Caco-2 (cell line): Measurements from ENCODE around the gene ADAMTS9. TPM values are rescaled to one million over a fixed set of nuclear protein-coding genes. Genes with fewer than 3 reads are reported as not detected.

ENCODE experiments used
- BruUV-seq: library from RNA; stranded (reverse); fragments of 400-500 nt; replicated peaks from 2 replicates; lab custom pipeline; 2021; lab: Mats Ljungman, UMichigan
- CTCF ChIA-PET: fragments of 300-600 bp; sonication (Branson Sonifier 250); formaldehyde crosslinking; loops from one replicate; lab custom pipeline; 2022; ENCODE audit warnings: antibody characterized with exemption; lab: Charles Lee
- POLR2A ChIA-PET: fragments of 300-600 bp; sonication (Branson Sonifier 250); formaldehyde crosslinking; loops from one replicate; lab custom pipeline; 2022; ENCODE audit warnings: antibody characterized with exemption; lab: Charles Lee
- DNase-seq, 2 experiments: peaks; one replicate each; pipeline versions ENCODE4 v3.0.0 to v3.0.0-alpha.2; 2020 to 2022
- H3K27me3 ChIP-seq: replicated peaks from 2 replicates; pipeline ENCODE4 v1.6.0; 2011; ENCODE audit warnings: low read length; ENCODE audit not compliant: control insufficient read depth, insufficient read depth
- H3K36me3 ChIP-seq: 2 replicates; pipeline ENCODE4 v1.5.1; 2011; ENCODE audit warnings: low read length; ENCODE audit not compliant: control insufficient read depth, insufficient read depth
- H3K4me1 ChIP-seq: fragments of 250-450 bp; sonication (Bioruptor Pico); 2 replicates; pipeline ENCODE4 v1.5.1; 2020; ENCODE audit warnings: mild to moderate bottlenecking
- H3K4me3 ChIP-seq: 2 replicates; pipeline ENCODE4 v1.5.1; 2011; ENCODE audit warnings: low read depth, mild to moderate bottlenecking, control low read depth, low read length
- H3K9me3 ChIP-seq: fragments of 250-450 bp; sonication (Bioruptor Pico); 2 replicates; pipeline ENCODE4 v1.5.1; 2020; ENCODE audit warnings: mild to moderate bottlenecking, moderate library complexity
- H3K27ac Mint-ChIP-seq: one replicate; pipeline ENCODE4 v1.8.0; 2022; ENCODE audit warnings: mixed read lengths; ENCODE audit not compliant: unreplicated experiment
- H3K27me3 Mint-ChIP-seq: one replicate; pipeline ENCODE4 v1.8.0; 2022; ENCODE audit warnings: mixed read lengths; ENCODE audit not compliant: insufficient read depth, unreplicated experiment
- H3K36me3 Mint-ChIP-seq: one replicate; pipeline ENCODE4 v1.8.0; 2022; ENCODE audit warnings: mild to moderate bottlenecking, mixed read lengths; ENCODE audit not compliant: insufficient read depth, unreplicated experiment
- H3K4me1 Mint-ChIP-seq: one replicate; pipeline ENCODE4 v1.8.0; 2022; ENCODE audit warnings: low read depth, mixed read lengths; ENCODE audit not compliant: unreplicated experiment
- H3K4me3 Mint-ChIP-seq: one replicate; pipeline ENCODE4 v1.8.0; 2022; ENCODE audit warnings: mild to moderate bottlenecking, moderate library complexity, mixed read lengths; ENCODE audit not compliant: unreplicated experiment
- H3K9me3 Mint-ChIP-seq: one replicate; pipeline ENCODE4 v1.8.0; 2022; ENCODE audit warnings: mixed read lengths; ENCODE audit not compliant: unreplicated experiment
- intact Hi-C: fragments of 100-400 bp; cut with micrococcal nuclease; formaldehyde crosslinking; loops from one replicate; pipeline ENCODE4 v1.10.0; 2022; ENCODE audit not compliant: unreplicated experiment
- total RNA-seq: library from RNA; stranded (reverse); gene quantifications from 2 replicates; pipeline ENCODE4 v1.2.3, GENCODE V29; 2022
- TF ChIP-seq, protein P1 (sequence below), 2 experiments: fragments of 200-600 bp in 1 of 2; IDR thresholded peaks; 1 replicate in 1 of 2; 2 replicates in 1 of 2; pipeline versions ENCODE4 v1.5.1 to v1.8.0; 2011 to 2022; ENCODE audit warnings: antibody characterized with exemption in 1 of 2, control low read depth in 1 of 2, inconsistent platforms in 1 of 2, low read depth in 1 of 2, low read length in 1 of 2, mild to moderate bottlenecking in 1 of 2, moderate library complexity in 1 of 2; ENCODE audit not compliant: insufficient read depth in 1 of 2, severe bottlenecking in 1 of 2, unreplicated experiment in 1 of 2

ADAMTS9 gene
- total RNA-seq, 1 experiment from 2014 or later = 4.0 TPM

DNA sequence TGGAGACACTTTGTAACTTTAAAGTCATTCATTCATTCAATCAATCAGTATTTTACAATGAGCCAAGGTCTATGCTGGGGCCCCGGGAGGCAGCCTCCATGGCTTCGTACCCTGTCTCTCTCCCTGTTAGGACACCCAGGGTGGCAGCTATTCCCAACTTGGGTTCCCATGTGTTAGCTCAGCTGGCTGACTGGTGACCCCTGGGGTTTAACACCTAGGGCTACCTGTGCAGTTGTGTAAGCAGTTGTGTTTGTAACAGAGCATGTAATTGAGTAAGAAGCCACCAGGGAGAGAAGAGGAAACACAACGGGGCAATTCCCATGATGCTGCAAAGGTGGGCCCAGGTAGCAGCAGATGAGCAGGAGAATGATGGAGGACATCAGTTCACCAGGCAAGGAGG lies 132.4 kb downstream of the ADAMTS9 start:
- no peaks in the 10 kb centered on the region for H3K36me3 Mint-ChIP-seq
- BruUV-seq = no TSS peak
- H3K4me1 Mint-ChIP-seq = peaks cover 23% of the 10 kb centered on the region
- Histone ChIP-seq H3K9me3 (no peaks in the 10 kb centered on the region), H3K27me3 (no peaks in the 10 kb centered on the region), H3K4me3 (no peak overlapping the region), H3K4me1 (peaks cover 28% of the 10 kb centered on the region), H3K36me3 (no peaks in the 10 kb centered on the region)
- TF ChIP-seq, protein P1, sequence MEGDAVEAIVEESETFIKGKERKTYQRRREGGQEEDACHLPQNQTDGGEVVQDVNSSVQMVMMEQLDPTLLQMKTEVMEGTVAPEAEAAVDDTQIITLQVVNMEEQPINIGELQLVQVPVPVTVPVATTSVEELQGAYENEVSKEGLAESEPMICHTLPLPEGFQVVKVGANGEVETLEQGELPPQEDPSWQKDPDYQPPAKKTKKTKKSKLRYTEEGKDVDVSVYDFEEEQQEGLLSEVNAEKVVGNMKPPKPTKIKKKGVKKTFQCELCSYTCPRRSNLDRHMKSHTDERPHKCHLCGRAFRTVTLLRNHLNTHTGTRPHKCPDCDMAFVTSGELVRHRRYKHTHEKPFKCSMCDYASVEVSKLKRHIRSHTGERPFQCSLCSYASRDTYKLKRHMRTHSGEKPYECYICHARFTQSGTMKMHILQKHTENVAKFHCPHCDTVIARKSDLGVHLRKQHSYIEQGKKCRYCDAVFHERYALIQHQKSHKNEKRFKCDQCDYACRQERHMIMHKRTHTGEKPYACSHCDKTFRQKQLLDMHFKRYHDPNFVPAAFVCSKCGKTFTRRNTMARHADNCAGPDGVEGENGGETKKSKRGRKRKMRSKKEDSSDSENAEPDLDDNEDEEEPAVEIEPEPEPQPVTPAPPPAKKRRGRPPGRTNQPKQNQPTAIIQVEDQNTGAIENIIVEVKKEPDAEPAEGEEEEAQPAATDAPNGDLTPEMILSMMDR (IDR thresholded peaks at IDR 0.05; ENCODE audit: insufficient read depth in 1 of 2, low read depth in 1 of 2, low read length in 1 of 2, severe bottlenecking in 1 of 2, unreplicated experiment in 1 of 2) = no peak
- ChIA-PET POLR2A (no interaction called here), CTCF (no interaction called here)
- intact Hi-C loops = no loop called here
- H3K27ac Mint-ChIP-seq = no peak overlapping the region
- no peak for DNase-seq
- H3K27me3 Mint-ChIP-seq = peaks cover 3% of the 10 kb centered on the region
- no peaks in the 10 kb centered on the region for H3K9me3 Mint-ChIP-seq
- no peak overlapping the region for H3K4me3 Mint-ChIP-seq

DNA sequence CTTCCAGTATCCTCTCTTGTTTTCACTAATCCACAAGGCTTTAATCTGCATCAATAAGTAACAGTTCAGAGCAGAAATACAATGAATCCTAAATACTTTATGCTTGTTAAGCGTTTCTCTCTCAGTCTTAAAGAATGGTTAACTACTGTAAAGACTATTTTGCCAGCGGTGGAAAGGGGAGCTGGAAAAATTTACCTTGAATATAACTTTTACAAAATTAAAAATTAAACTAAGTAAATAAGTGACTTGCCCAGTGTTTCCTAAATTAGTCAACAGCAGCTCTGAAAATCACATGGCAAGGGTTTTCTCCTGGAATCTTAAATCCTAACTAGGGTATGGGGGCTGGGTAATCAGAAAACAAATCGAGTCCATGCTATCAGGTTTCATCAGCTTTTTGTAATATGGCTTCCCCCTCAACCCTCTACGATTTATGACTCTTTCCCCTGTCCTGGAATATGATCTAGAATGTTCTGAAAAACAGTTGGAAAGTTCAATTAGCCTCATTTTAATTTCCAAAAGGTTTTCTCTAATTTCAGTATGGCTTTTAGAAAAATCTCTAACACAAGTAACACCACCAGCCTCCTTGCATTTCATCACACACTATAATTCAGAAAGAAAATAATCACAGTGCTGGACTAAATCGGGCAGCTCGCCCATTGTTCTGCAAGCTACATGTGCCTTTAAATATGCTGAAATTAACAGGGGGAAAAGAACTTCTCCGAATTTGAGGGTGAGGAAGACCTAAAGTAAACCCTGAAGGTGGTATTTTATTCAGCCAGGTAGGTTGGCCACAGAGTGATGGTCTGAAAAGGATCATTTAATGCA lies 133.5 kb downstream of the ADAMTS9 start:
- no peaks in the 10 kb centered on the region for H3K9me3 Mint-ChIP-seq
- Histone ChIP-seq H3K4me1 (peaks cover 29% of the 10 kb centered on the region), H3K9me3 (no peaks in the 10 kb centered on the region), H3K27me3 (no peaks in the 10 kb centered on the region), H3K36me3 (no peaks in the 10 kb centered on the region), H3K4me3 (no peak overlapping the region)
- CTCF ChIA-PET = interaction anchor here (1.0 kb wide), 1 partner anchor 8 kb away, joined by 3 read pairs; no protein-coding TSS in a partner anchor
- intact Hi-C loops = loop anchor here (5.0 kb wide), 1 partner anchor 133 kb away; the partner anchor contains the start of gene ADAMTS9
- POLR2A ChIA-PET = no interaction called here
- H3K4me1 Mint-ChIP-seq = peaks cover 23% of the 10 kb centered on the region
- BruUV-seq = no TSS peak
- no peak overlapping the region for H3K27ac Mint-ChIP-seq
- H3K36me3 Mint-ChIP-seq = no peaks in the 10 kb centered on the region
- TF ChIP-seq, protein P1 (IDR thresholded peaks at IDR 0.05; ENCODE audit: insufficient read depth in 1 of 2, low read depth in 1 of 2, low read length in 1 of 2, severe bottlenecking in 1 of 2, unreplicated experiment in 1 of 2) = no peak
- H3K27me3 Mint-ChIP-seq = peaks cover 3% of the 10 kb centered on the region
- H3K4me3 Mint-ChIP-seq = no peak overlapping the region
- DNase-seq = no peak

DNA sequence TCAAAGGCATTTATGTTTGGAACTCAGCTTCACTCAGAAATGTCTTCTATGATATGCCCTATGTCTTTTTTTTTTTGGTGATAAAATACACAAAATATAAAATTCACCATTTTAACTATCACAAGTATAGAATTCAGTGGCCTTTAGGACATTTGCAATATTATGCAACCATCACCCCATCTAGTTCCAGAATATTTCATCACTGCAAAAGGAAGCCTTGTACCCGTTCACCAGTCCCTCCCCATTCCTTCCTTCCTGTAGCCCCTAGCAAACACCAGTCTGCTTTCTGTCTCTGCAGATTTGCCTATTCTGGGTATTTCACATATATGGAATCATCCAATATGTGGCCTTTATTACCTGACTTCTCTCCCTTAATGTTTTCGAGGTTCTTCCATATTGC lies 134.8 kb downstream of the ADAMTS9 start:
- Histone ChIP-seq H3K9me3 (no peaks in the 10 kb centered on the region), H3K27me3 (no peaks in the 10 kb centered on the region), H3K4me1 (peaks cover 29% of the 10 kb centered on the region), H3K4me3 (no peak overlapping the region), H3K36me3 (no peaks in the 10 kb centered on the region)
- H3K27ac Mint-ChIP-seq = peak overlapping the region; percentile 89
- CTCF ChIA-PET = no interaction called here
- peaks cover 3% of the 10 kb centered on the region for H3K27me3 Mint-ChIP-seq
- intact Hi-C loops = loop anchor here (1.0 to 5.0 kb wide), 4 partner anchors 17 to 392 kb away; partner anchors contain the start of gene ADAMTS9
- BruUV-seq = no TSS peak
- TF ChIP-seq, protein P1 (IDR thresholded peaks at IDR 0.05; ENCODE audit: insufficient read depth in 1 of 2, low read depth in 1 of 2, low read length in 1 of 2, severe bottlenecking in 1 of 2, unreplicated experiment in 1 of 2) = no peak
- H3K36me3 Mint-ChIP-seq = no peaks in the 10 kb centered on the region
- DNase-seq = no peak
- no peaks in the 10 kb centered on the region for H3K9me3 Mint-ChIP-seq
- peaks cover 23% of the 10 kb centered on the region for H3K4me1 Mint-ChIP-seq
- POLR2A ChIA-PET = no interaction called here
- no peak overlapping the region for H3K4me3 Mint-ChIP-seq
